Ammon's horn (tissue), 1 donor: ENCODE results near the gene IGFN1.
A peak's percentile ranks its signal among the peaks of the same experiment; 100 is the strongest.

Experiments used
- DNase-seq: peaks from one replicate; pipeline ENCODE4 v3.0.0-alpha.2; 2016; ENCODE audit warnings: low spot score

IGFN1 gene

DNA sequence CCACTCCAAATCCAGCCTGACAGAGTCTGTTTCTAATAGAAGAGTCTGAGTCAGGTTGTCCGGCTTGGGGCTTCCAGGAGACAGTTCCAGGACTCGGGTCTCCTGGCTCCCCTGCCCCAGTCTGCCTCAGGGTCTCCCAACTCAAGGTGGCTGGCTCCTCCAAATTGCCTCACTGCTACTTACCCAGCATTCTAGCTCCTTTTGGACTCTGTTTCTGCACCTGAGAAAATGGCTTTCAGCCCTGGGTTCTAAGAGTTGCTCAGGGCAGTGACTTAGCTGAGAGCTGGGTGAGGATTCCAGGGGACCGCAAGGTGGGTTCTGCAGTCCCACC lies 5.5 kb upstream of the IGFN1 start:
- no peak for DNase-seq

DNA sequence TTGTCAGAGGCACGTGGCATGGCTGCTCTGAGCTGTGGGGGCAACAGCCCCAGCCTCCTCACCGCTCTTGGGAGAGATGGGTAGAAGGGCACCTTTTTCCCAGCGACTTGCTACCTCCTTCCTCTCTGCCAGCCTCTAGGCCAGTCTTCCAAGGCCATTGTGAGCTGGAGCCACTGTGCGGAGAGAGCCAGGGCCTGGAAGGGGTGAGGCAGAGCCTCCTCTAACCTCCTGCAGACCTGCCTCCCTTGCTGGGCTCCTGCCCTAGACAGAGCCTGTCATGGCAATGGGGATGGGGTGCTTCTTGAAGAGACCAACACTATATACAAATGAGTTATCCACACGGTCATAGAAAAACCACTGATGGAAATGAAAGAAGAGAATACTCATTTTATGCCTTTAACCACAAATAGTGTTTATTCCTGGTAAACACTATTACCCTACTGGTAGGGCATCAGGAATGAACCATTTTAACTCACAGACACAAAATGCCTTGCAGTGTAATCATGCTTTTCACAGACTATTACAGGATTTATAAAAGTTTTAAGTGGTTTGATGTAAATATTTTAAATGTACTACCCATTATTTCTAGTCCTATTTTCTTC lies 5.0 kb upstream of the IGFN1 start:
- DNase-seq, result no peak

DNA sequence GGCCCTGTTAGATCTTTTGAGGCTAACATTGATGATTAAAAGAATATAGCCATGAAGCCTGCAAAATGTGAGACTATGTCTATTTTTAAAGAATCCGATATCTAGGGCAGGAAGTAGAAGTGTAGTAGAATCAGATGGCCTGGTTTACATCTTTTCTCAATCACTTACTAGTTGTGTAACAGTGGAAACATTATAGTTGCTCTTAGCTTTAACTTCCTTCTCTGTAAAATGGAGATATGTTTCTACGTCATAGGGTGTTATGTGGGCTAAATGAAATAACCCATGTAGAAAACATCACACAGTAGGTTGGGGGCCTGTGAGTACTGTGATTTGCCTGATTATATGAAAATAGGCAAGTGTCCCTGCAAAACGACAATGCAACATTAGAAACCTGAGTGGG lies 4.4 kb upstream of the IGFN1 start:
- no peak for DNase-seq

DNA sequence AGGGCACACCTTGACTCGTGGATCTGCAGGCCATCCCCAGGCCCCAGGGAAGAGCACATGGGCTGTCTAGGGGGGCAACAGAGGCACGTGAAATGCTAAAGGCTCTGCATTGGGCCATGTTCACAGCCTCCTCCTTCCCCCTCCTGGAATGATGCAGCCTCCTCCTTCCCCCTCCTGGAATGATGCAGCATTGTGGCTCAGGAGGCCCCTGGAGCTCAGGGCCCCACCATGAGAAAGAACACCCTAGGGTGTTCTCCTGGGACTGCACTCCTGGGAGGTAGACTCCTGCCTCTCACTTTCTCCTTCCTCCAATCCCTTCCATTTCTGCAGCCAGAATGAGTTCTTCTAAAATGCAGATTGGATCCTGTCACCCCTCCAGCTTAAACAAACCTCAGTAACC lies 1.5 kb upstream of the IGFN1 start:
- no peak for DNase-seq

DNA sequence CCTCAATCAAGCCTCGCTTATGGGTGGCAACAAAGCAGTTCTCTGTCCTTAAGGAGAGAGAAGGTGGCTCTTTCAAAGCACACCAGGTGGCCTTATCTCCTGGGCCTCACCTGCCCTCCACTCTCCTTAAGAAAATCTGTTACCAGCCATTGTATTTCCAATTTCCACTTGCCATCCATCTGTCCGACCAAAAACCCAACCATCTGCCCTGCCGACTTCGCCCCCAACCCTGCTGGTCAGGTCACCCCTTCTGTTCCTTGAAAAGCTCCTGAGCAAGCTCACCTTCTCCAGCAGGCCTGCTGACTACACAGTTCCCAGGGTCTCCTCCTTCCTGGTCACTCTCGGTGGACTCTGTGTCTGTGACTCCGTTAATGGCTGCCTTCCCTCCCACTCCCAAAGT lies 619 bp upstream of the IGFN1 start:
- no peak for DNase-seq

DNA sequence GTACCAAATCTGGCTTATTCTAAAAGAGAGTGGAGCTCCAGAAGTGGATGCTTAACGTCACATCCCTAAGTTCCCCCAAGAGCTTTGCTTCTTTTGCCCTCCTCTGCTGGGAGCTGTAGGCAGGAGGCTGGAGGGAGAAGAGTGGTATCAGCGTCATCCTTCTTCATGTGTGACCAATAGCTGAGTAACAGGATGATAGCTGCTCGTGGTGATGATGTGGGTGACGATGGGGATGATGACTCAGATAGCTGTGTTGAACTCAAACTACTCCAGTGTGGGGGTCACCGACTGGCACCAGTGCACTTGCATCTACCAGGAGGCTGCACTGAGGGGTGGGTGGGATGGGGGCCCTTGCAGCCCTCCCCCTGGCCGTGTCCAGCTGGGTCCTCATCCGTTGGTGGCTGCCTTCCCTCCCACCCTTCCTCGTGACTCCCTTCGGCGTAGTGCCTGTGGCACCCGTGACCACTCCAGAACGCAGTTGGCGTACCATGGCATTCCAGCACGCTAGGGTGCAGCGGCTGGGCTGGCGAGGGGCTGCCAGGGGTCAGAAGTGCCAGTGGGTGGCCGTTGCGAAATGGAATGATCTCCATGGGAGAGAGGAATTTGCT lies 1.1 kb downstream of the IGFN1 start:
- no peak for DNase-seq

DNA sequence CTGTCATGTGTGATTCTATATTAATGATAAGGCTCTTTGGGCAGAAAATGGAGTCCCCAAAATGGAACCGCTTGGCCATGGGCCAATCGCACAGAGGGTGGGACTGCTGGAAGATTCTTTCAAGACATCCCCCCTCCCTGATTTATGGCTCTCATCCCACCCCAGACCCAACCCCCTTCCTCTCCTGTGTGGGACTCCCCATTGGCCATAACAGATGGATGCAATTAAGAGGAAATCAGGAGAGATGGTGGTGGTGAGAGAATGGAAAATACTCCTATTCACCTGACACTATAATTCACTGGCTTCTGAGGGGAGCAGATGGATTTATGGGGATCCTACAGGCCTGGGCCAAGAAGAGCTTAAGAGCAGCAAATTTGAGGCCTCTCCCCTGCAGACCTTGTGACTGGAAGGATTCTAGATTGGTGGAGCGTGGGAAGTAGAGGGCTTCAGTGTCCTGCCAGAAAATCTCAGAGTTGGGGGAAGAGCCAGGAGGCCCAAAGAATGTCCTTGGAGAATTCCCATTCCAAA lies 1.7 kb downstream of the IGFN1 start:
- DNase-seq, result peak; percentile 22

DNA sequence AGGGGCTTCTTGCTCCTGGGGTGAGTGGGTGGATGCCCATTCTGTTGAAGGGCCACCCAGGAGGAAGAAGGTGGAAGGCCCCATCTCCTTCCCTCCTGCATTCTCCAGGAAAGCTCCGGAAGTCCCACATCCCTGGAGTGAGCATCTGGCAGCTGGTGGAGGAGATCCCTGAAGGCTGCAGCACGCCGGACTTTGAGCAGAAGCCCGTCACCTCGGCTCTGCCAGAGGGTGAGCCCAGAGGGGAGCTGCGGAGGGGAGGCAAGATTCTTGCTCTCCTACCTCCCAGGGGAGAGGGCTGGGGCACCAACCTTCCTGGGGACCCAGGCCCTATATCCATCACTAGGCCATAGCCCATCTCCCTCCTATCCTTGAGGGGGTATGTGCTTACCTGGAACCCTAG lies 3.4 kb downstream of the IGFN1 start:
- no peak for DNase-seq

DNA sequence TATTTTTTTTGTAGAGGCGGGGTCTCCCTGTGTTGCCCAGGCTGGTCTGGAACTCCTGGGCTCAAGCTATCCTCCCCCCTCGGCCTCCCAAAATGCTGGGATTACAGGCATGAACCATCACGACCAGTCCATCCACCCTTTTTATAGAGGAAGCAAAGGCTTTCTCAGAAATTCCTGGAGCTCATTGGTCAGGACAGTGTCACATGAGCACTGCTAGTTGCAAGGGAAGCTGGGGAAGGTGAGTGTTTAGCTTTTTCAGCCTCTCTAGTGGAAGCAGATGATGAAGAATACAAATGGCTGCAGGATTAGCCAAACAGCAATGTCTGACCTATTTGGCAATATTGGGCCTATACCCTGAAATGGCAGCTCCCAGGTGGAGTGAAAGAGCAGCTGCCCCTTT lies 8.0 kb downstream of the IGFN1 start:
- no peak for DNase-seq

DNA sequence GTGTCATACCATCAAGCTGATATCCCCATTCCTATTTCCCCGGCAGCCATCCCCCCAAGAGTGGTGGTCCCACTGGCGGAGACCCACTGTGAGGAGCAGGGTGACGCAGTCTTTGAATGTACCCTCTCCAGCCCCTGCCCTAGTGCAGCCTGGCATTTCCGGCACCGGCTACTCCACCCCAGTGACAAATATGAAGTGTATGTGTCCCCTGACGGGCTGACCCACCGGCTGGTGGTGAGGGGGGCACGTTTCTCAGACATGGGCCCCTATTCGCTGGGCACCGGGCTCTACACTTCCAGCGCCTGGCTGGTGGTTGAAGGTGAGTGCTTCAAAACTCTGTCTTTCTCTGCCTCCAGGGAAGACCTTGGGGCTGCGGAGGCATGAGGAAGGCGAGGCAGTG lies 14.4 kb downstream of the IGFN1 start:
- no peak for DNase-seq

DNA sequence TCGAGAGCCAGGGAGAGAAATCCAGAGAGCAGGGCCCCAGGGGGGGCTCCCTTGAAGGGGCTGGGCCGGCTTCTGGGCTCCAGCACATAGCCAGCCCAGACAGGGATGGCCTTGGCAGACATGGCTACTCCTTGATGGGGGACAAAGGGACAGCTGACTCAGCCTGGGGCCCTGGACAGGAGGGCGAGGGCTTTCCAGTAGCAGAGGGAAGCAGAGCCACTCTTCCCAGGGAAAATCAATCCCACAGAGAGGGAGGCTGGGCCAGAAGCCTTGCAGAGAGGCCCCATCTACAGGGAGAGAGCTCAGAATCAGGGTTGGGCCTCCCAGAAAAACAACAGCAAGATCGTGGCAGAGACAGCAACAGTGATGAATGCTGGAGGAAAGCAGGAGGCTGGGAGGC lies 15.6 kb downstream of the IGFN1 start:
- DNase-seq, result no peak

DNA sequence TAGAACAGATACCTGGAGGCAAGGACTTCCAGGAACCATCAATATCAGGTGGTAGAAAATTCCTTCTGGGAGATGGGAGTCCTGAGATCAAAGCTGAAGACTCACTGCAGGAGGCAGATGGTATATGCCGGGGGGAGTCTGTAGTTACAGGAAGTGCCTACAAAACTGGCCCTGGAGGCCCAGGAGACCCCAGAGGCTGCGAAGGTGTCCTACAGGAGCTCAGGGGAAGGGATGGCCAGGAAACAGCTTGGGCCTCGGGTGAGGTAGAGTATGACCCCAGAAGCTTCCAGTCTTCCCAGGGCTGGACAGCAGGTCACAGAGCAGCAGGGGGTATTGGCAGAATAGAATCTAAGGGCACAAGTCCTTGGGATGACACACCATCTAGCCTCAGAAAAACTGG lies 16.4 kb downstream of the IGFN1 start:
- DNase-seq, result no peak

DNA sequence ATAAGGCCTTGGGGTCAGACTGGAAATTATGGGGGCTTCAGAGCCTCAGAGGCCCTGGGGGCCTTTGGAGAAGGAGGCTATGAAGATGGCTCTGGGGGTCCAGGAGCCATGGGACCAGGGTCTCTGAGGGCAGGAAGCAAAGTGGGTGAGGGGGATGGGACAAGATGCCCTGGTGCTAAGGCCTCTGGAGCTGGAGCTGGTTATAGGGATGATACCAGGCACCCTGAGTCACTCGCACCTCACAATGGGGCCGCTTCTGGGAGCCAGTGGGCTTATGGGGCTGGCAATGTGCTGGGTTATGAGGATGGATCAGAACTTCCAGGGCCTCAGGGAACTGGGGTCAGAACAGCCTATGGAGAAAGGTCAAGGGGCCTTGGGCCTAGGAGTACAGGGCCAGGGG lies 17.6 kb downstream of the IGFN1 start:
- DNase-seq, result no peak

DNA sequence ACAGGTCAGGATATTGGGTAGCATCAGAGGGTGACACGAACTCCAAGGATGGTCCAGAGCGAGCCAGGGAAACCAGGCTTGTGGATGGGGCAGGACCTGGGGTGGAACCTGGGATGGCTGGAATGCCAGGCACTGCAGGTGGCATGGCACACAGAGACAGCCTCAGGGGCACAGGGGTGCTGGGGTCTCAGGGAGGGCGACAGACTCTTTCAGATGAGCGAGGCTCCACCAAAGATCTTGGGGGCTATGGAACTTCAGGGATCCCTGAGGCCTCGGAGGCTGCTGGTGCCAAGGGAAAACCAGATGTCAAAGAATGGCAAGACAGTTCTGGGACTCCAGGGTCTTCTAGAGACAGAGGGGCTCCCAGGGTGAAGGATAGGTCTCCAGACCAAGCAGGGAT lies 21.4 kb downstream of the IGFN1 start:
- no peak for DNase-seq

DNA sequence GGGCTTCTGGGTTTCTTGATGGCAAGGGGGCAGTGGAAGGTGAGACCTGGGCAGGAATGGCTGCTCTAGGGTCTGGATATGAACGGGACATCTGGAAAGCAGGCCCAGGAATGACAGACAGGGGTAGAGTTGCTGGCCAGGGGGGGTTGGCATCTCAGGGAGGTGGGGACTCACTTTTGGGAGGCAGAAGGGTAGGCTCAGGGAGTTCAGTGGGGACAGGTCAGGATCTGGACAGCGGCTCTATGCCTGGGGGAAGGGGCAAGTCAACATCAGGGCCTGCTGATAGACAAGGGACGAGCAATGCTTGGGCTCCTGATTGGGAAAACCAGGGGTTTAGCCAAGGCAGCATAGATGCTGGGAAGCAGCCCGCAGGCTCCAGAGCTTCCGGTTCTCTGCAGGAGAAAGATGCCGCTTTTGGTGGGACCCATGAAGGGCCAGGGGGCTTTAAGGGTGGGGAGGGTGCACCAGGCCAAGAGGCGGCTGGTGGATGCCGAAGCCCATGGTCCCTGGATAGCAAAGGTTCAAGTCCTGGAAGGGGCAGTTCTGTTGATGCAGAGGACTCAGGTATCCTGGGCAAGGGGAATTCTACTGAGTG lies 21.9 kb downstream of the IGFN1 start:
- no peak for DNase-seq

DNA sequence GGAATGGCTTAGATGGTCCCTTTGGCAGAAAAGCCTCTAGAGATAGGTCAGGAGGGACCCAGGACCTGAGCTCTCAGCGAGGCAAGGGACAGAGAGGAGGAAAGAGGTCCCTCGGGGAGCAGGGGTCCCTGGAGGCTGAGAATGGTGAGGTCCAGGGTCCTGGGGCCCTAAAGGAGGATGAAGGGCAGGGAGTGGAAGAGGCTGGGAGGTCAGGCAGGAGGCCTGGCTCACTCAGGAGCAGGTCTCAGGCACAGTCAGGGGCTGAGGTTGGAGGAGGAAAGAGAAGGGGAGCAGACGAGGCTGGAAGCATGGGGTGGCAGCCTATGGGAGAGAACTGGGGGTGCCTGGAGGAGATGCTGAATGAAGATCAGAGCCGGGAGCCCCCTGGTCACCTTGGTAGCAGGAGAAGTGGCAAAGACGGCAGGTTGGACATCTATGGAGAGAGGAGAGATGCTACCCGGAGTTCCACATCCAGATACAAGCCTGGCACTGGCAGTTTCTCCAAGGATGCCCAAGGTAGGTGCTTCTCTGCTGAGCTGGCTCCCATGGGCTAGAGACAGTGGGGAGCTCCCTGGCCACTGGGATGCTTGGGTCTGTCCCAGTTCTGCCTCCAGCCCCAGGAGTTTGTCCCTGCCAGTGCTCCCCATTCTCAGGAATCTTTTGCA lies 22.6 kb downstream of the IGFN1 start:
- DNase-seq, result no peak

DNA sequence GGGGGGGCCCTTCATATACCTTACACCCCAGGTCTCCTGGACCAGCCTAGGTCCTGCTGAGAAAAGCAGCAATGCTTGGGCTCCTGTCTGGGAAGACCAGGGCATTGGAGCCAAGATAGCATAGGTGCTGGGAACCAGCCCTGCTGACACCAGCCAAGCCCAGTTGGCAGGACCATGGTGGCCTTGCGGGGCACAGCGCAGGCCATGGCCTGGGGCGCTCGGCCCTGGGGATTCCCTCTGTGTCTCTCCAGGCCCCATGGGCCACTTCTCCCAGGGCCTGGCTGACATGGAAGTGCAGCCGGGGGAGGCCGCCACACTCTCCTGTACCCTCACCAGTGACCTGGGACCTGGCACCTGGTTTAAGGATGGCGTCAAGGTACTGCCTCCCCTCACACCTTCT lies 23.3 kb downstream of the IGFN1 start:
- DNase-seq, result no peak

DNA sequence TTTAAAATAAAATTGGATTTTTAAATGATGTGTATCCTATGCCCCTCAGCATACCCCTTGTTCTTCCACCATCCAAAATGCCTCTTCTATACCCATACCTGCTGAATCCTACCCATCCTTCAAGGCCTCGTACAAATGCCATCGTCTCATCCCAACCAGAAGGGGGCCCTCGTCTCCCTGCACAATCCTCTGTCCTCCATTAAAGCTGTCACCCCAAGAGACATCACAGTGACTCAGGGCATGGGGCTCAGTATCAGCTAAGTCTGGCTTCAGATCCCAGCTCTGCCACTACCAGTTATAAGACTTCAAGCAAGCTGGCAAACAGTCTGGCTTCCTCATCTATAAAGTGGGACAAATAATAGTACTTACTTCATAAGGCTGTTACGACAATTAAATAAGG lies 23.8 kb downstream of the IGFN1 start:
- no peak for DNase-seq

DNA sequence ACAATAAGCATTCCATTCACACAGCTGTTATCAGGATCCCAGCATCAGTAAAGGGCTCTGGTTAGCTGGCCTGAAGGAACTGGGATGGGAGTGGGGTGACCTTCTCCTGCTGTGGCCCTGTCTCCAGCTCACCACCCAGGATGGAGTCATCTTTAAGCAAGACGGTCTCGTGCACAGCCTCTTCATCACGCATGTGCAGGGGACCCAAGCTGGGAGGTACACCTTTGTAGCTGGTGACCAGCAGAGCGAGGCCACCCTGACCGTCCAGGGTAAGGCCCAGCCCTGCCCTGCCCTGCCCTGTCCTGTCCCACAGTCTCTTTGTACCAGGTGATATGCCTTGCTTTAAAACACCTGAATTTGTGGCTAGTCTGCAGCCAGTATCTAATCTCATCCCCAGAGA lies 24.3 kb downstream of the IGFN1 start:
- DNase-seq, result no peak

DNA sequence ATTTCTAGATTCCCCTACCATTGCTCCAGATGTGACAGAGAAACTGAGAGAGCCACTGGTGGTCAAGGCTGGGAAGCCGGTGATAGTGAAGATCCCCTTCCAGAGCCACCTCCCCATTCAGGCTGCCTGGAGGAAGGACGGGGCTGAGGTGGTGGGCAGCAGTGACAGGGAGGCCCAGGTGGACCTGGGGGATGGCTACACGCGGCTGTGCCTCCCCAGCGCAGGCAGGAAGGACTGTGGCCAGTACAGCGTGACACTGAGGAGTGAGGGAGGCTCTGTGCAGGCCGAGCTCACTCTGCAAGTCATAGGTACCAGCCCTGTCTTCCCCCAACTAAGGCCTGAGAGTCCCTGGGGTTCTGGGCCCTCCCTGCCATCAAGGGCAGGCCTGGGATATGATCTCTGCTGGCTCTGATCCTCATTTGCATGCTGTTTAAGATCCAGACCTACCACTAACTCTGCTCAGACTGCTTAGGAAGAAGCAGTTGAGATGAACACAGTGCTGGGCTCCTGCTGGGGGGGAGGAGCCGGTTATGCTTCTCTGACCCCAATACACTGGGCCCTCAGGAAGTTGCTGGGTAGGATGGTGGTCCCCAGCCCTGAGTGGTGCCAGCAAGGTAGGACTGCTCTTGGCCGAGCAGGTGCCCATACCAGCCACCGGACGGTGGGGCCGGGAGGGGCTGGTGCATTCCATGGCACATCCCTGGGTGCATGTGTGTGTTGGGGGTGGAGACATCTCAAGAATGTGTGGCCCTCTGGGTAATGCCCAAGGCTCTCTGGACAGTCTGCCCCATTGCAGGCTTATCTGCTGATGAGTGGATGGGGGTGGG lies 25.1 kb downstream of the IGFN1 start:
- no peak for DNase-seq

DNA sequence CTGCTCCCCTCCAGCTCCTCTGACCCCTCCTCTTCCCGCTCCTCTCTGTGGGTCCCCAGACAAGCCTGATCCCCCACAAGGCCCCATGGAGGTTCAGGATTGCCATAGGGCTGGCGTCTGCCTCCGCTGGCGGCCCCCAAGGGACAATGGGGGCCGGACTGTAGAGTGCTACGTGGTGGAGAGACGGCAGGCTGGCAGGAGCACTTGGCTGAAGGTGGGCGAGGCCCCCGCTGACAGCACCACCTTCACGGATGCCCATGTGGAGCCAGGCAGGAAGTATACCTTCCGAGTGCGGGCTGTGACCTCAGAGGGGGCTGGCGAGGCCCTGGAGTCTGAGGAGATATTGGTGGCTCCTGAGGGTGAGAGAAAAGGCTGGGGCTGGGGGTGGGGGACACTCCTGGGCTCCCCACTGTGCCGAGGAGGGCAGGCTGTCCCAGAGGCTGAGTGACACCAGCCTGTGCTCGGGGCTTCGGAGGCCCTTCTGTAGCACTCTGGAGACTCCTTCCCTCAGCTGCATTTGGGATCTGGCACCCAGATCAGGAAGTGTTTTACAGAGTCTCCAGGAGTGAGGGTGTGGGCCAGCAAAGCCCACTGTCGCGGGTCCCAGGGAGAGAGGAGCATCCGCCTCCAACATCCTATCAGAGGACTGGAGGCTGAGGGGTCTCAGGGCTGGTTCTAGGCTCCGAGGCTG lies 25.9 kb downstream of the IGFN1 start:
- DNase-seq, result no peak

DNA sequence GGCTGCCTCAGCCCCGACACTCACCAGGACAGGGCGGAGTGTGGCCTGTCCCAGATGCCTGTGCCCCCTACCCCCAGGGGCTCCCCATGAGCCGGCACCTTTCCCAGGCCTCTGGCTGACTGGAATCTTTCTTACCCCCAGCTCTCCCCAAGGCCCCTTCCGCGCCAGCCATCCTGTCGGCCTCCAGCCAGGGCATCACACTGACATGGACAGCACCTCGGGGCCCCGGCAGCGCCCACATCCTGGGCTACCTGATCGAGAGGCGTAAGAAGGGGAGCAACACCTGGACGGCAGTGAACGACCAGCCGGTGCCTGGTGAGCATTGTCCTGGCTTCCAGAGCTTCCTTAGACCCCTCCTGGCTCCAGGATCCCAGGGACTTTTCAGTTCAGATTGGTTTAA lies 26.5 kb downstream of the IGFN1 start:
- no peak for DNase-seq
